Head of caudate nucleus (tissue), 42 donors: ENCODE data around the gene EPHA5.
"Not testable (repeated sequence)": the region's sequence is repeated elsewhere in the genome, so short reads cannot be mapped to it uniquely, and the experiment has no call there.

ENCODE experiments used
- DNase-seq, 42 donors: peaks; one replicate each; pipeline versions ENCODE4 v3.0.0 to v3.0.0-alpha.2; 2020 to 2021; ENCODE audit warnings: mixed read lengths in 7 of 42
- intact Hi-C: fragments of 100-400 bp; cut with DNase I; formaldehyde crosslinking; loops from one replicate; pipeline ENCODE4 v1.15.0; 2022

The EPHA5 gene

GRCh38 chr4:65393078-65393477 lies 277.2 kb downstream of the EPHA5 start:
- DNase-seq = no peak
- intact Hi-C loops = no loop called here

- intact Hi-C loops = no loop called here
- DNase-seq = no peak
Observed at GRCh38 chr4:65392488-65392887, 277.8 kb downstream of the EPHA5 start.

DNA sequence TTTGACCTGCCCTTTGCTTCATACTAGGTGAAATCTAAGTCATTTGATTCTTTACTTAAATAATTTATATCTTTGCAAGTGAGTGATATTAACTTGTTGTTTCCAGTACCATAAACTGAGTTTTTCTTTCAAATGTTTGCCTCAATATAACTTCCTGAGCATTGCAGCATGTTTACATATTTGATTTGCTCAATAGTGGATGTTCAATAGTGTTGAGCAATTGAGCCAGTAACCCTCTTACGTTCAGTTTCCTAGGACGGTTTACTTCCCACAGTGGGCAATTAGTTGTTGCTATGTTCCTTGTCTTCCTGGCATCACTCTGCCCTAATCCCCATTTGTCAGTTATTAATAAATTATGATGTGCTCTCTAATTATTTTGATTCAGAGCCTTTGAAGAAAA lies 278.5 kb downstream of the EPHA5 start:
- intact Hi-C loops = no loop called here
- DNase-seq = no peak

- intact Hi-C loops = no loop called here
- DNase-seq = no peak
Observed at GRCh38 chr4:65391382-65391781, 278.9 kb downstream of the EPHA5 start.

GRCh38 chr4:65386927-65387326 lies 283.4 kb downstream of the EPHA5 start:
- intact Hi-C loops = no loop called here
- DNase-seq = no peak

DNA sequence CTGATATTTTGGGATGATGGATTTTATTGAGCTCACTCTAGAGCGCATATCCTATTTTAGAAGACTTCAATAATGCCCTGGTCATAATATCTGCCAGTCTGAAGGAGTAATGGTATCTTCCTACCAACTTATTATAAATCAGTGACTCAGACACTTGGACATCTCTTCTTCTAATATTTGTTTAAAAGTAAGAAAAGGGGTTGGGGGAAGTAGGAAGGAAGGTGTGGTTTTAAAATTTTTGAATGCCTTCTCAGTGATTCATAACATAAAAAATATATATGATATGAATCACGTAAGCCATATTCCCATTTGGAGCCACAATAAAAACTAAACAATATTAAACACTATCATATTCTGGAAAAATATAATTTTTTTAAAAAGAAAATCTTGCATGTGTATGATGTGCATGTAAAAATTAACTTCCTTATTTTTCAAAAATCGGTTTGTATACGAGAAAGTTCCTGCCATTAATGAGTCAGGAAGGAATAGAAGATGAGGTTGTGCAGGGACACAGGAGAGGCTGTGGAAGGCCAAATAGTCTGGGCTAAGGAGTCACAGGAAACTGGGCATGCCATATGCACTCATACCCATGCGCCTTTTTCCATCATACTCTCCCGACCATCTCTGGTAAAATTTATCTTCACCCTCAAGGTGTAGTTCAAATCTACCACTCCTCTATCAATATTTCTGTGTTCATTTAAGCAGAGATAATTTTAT lies 286.5 kb downstream of the EPHA5 start:
- DNase-seq = no peak
- intact Hi-C loops = no loop called here

DNA sequence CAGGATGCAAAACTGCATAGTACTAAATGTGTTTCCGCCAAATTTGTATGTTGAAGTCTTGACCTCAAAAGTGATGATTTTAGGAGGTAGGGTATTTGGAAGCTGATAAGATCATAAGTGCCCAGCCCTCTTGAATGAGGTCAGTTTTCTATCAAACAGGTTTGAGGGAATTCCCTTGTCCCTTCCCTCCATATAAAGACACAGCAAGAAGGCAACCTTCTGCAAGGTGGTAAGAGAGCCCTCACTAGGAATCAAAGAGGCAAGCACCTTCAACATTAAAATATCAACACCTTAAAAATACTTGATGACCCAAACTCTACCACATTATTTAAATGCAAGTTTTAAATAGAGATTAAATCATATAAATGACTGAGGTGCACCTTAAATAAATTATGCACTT lies 288.6 kb downstream of the EPHA5 start:
- intact Hi-C loops = no loop called here
- no peak for DNase-seq

DNA sequence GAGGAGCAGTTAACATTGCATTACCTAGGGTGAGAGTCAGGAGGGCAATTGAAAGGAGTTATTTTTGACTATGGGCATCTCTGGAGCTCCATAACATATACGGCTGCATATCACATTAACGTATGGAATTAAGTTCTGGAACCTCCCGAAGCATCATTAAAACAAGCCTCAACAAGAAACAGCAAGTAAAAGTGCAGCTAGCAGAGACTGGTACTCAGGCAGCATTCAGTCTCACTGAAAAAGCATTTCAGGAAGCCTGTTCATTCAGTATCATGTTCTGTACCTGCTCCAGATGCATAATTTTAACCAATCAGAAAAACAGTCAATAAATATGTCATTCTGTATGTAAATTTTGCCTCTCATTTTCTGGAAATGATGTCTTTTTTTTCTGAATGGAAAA lies 299.6 kb downstream of the EPHA5 start:
- DNase-seq = no peak
- intact Hi-C loops = no loop called here

DNA sequence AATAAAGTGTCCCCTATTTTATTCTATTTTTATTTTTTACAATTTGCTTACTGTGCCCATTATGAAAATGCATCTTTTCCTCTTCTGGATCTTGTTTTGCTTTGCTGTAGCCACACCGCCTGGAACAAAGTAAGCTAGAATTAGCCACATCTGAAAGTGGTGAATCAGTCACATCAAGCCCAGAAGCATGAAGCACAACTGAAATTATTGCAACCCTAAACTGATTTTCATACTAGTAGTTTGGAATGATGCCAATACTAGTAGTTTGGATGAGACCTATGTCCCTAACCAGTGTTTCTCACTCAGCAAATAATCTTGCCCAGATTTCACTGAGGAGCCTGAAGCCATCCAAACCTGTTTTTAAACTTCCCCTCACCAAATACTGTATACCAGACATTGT lies 303.0 kb downstream of the EPHA5 start:
- intact Hi-C loops = no loop called here
- no peak for DNase-seq

- no peak for DNase-seq
- intact Hi-C loops = no loop called here
Observed at GRCh38 chr4:65358914-65359313, 311.4 kb downstream of the EPHA5 start.

GRCh38 chr4:65353098-65353497 lies 317.2 kb downstream of the EPHA5 start:
- intact Hi-C loops = no loop called here

DNA sequence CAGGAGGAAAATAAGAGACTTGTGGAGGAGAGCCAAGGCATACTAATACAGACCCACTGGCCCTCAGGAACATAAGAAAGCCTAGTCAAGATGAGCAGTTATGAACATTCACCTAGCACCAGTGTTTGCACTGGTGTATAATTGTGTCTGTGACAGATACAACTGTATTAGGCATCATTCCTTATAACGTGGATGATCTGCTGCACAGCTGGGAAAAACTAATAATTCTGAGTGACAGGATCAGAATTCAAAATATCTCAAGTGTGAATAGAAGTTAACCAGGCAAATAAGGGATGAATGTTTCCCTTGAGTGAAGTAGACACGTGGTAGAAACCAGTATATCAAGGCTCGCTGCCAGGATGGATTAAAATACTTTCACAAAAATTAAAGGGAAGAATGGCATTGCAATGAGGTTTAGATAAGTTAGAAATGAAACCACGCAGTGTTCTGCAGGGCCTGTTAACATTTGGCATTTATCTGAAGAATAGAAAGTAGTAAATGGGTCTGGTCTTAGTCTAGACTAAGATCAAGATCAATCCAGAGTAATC lies 325.9 kb downstream of the EPHA5 start:
- intact Hi-C loops = no loop called here

More at GRCh38 chr4:65353098-65353497, 317.2 kb downstream of the EPHA5 start:
- no peak for DNase-seq

GRCh38 chr4:65343342-65343741 lies 326.9 kb downstream of the EPHA5 start:
- intact Hi-C loops = no loop called here
- no peak for DNase-seq

More for the DNA sequence above, 325.9 kb downstream of the EPHA5 start:
- no peak for DNase-seq

GRCh38 chr4:65341557-65341956 lies 328.7 kb downstream of the EPHA5 start:
- no peak for DNase-seq
- intact Hi-C loops = no loop called here

GRCh38 chr4:65340382-65341109 lies 329.7 kb downstream of the EPHA5 start:
- DNase-seq = no peak
- intact Hi-C loops = no loop called here

GRCh38 chr4:65337371-65337770 lies 332.9 kb downstream of the EPHA5 start:
- intact Hi-C loops = no loop called here
- no peak for DNase-seq

- DNase-seq = no peak
- intact Hi-C loops = no loop called here
Observed at GRCh38 chr4:65336465-65336864, 333.8 kb downstream of the EPHA5 start.

DNA sequence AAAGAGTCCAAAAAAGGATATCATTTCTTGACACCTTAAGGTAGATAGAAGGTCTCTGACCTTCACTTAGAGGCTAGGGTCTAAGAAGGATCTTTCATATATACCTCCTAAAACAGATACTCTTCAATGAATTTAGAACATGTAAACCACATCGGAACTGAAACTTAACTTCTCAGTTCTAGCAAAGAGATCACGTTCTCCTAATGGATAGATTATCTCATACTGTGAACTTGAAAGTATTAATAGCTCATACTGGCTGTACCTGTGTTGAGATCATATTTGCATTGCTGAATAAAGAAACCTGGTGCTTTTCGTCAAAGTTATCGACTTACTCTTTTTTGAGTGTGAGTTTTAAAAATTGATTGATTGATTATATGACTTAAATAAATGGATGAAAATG lies 353.8 kb downstream of the EPHA5 start:
- intact Hi-C loops = no loop called here

DNA sequence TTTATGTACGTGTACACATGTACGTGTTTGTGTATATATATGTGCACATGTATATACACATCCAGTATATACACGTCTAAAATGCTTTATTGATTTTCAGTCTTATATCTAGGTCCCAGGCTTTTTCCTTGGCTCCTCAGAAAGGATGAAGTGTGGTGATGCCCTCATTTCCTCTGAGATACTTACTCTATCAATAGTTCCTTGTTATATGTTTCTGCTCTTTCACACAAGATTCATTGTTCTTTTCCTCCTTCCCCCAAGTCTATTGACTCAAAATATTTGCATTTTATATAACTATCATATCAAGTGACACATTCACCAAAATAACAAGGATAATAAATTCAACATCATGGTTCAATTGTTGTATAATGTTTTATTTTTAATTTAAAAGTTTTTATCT lies 359.2 kb downstream of the EPHA5 start:
- DNase-seq = no peak
- intact Hi-C loops = no loop called here

More for the DNA sequence above, 353.8 kb downstream of the EPHA5 start:
- no peak for DNase-seq

DNA sequence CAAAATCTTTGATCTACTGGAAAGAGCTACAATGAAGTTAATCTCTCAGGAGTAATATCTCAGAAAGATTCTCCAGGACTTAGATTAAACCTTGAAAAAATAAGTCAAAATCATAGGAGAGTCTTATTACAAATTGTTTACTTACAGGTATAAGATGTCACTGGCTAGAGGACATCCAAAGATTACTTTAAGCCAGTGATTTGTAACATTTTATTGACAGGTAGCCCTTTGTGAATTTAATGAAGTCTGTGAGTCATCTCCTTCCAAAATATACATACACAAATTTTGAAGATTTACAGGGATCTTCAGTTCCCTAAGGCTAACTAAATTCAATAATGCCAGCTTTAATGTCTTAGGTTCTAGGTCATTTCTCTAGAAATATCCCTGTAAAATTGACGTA lies 359.7 kb downstream of the EPHA5 start:
- intact Hi-C loops = no loop called here
- no peak for DNase-seq

- DNase-seq, intact Hi-C loops: not testable (repeated sequence)
Observed at GRCh38 chr4:65308626-65309025, 361.7 kb downstream of the EPHA5 start.
